H9 (cell line): ENCODE data around the gene PTK6. TPM values are rescaled to one million over a fixed set of nuclear protein-coding genes. Genes with fewer than 3 reads are reported as not detected.

ENCODE experiments used
- DNase-seq: peaks from one replicate; pipeline ENCODE4 v3.0.0-alpha.2; 2017
- H2AFZ ChIP-seq: one replicate; pipeline ENCODE4 v1.6.1; 2013; ENCODE audit warnings: mild to moderate bottlenecking, low read length, control low read depth, moderate library complexity
- H2AK5ac ChIP-seq: 2 replicates; pipeline ENCODE4 v1.6.1; 2013; ENCODE audit warnings: low read length, control low read depth, mixed read lengths; ENCODE audit not compliant: insufficient read length
- H2BK120ac ChIP-seq: one replicate; pipeline ENCODE4 v1.6.1; 2013; ENCODE audit warnings: low read depth, mild to moderate bottlenecking, low read length, control low read depth, inconsistent platforms; ENCODE audit not compliant: poor library complexity, severe bottlenecking
- H2BK12ac ChIP-seq: 2 replicates; pipeline ENCODE4 v1.6.1; 2013; ENCODE audit warnings: low read length, control low read depth, mixed read lengths, low read depth; ENCODE audit not compliant: insufficient read length
- H2BK15ac ChIP-seq: 2 replicates; pipeline ENCODE4 v1.6.1; 2013; ENCODE audit warnings: low read depth, low read length, control low read depth
- H2BK20ac ChIP-seq: one replicate; pipeline ENCODE4 v1.6.1; 2013; ENCODE audit warnings: low read depth, mild to moderate bottlenecking, low read length, control low read depth, inconsistent platforms; ENCODE audit not compliant: poor library complexity, severe bottlenecking
- H2BK5ac ChIP-seq: 2 replicates; pipeline ENCODE4 v1.6.1; 2013; ENCODE audit warnings: low read length, control low read depth, mixed read lengths; ENCODE audit not compliant: insufficient read length
- H3K14ac ChIP-seq: 2 replicates; pipeline ENCODE4 v1.6.1; 2013; ENCODE audit warnings: low read length, control low read depth; ENCODE audit not compliant: insufficient read depth
- H3K18ac ChIP-seq: 2 replicates; pipeline ENCODE4 v1.6.1; 2013; ENCODE audit warnings: low read depth, mild to moderate bottlenecking, mixed read lengths, low read length, control low read depth; ENCODE audit not compliant: insufficient read length
- H3K23ac ChIP-seq: 2 replicates; pipeline ENCODE4 v1.6.1; 2013; ENCODE audit warnings: low read length, control low read depth, mixed read lengths, low read depth; ENCODE audit not compliant: insufficient read length
- H3K23me2 ChIP-seq: 2 replicates; pipeline ENCODE4 v1.6.1; 2013; ENCODE audit warnings: low read depth, mild to moderate bottlenecking, mixed read lengths, low read length, control low read depth; ENCODE audit not compliant: insufficient read length, poor library complexity, severe bottlenecking
- H3K27ac ChIP-seq: 2 replicates; pipeline ENCODE4 v1.5.1; 2013; ENCODE audit warnings: low read length, control low read depth, mixed read lengths, low read depth; ENCODE audit not compliant: insufficient read length
- H3K27me3 ChIP-seq: 2 replicates; pipeline ENCODE4 v1.6.1; 2013; ENCODE audit warnings: low read length, control low read depth, inconsistent platforms; ENCODE audit not compliant: insufficient read depth
- H3K4ac ChIP-seq: 2 replicates; pipeline ENCODE4 v1.6.1; 2013; ENCODE audit warnings: low read depth, mild to moderate bottlenecking, control low read depth, inconsistent platforms, low read length, moderate library complexity
- H3K4me1 ChIP-seq: 2 replicates; pipeline ENCODE4 v1.6.1; 2013; ENCODE audit warnings: low read length, control low read depth, inconsistent platforms; ENCODE audit not compliant: insufficient read depth
- H3K4me2 ChIP-seq: 2 replicates; pipeline ENCODE4 v1.6.1; 2013; ENCODE audit warnings: low read length, control low read depth, mixed read lengths; ENCODE audit not compliant: insufficient read length, insufficient read depth
- H3K56ac ChIP-seq: 2 replicates; pipeline ENCODE4 v1.6.1; 2013; ENCODE audit warnings: low read depth, mild to moderate bottlenecking, mixed read lengths, low read length, control low read depth; ENCODE audit not compliant: insufficient read length
- H3K79me1 ChIP-seq: 2 replicates; pipeline ENCODE4 v1.6.1; 2013; ENCODE audit warnings: low read depth, mild to moderate bottlenecking, moderate library complexity, low read length, control low read depth, inconsistent platforms; ENCODE audit not compliant: insufficient read depth, poor library complexity, severe bottlenecking
- H3K79me2 ChIP-seq: 2 replicates; pipeline ENCODE4 v1.6.1; 2013; ENCODE audit warnings: low read length, control low read depth, inconsistent platforms; ENCODE audit not compliant: insufficient read depth
- H3K9ac ChIP-seq: 2 replicates; pipeline ENCODE4 v1.6.1; 2013; ENCODE audit warnings: low read length, control low read depth, mixed read lengths; ENCODE audit not compliant: insufficient read length; ENCODE audit errors: extremely low read depth
- H3K9me3 ChIP-seq: one replicate; pipeline ENCODE4 v1.6.1; 2013; ENCODE audit warnings: low read depth, low read length, inconsistent platforms; ENCODE audit not compliant: control insufficient read depth
- H3T11ph ChIP-seq: one replicate; pipeline ENCODE4 v1.6.1; 2013; ENCODE audit warnings: mild to moderate bottlenecking, low read length, control low read depth, inconsistent platforms
- H4K20me1 ChIP-seq: one replicate; pipeline ENCODE4 v1.6.1; 2013; ENCODE audit not compliant: control insufficient read depth, insufficient read length, insufficient read depth
- H4K5ac ChIP-seq: 2 replicates; pipeline ENCODE4 v1.6.1; 2013; ENCODE audit warnings: low read depth, mild to moderate bottlenecking, mixed read lengths, low read length, control low read depth; ENCODE audit not compliant: insufficient read length
- H4K8ac ChIP-seq: replicated peaks from 2 replicates; pipeline ENCODE4 v1.6.1; 2013; ENCODE audit warnings: low read length, control low read depth, mixed read lengths, low read depth; ENCODE audit not compliant: insufficient read length
- H4K91ac ChIP-seq: 2 replicates; pipeline ENCODE4 v1.6.1; 2013; ENCODE audit warnings: low read depth, mild to moderate bottlenecking, moderate library complexity, mixed read lengths, low read length, control low read depth; ENCODE audit not compliant: insufficient read length
- H3K27ac Mint-ChIP-seq, 3 experiments: 2 replicates in 2 of 3; 3 replicates in 1 of 3; pipeline ENCODE4 v1.8.0; 2020 to 2021; ENCODE audit warnings: mixed read lengths in 3 of 3, mild to moderate bottlenecking in 1 of 3, moderate library complexity in 1 of 3
- H3K27me3 Mint-ChIP-seq: 2 replicates; pipeline ENCODE4 v1.8.0; 2021; ENCODE audit warnings: low read depth, mild to moderate bottlenecking, moderate library complexity, mixed read lengths
- H3K36me3 Mint-ChIP-seq, 3 experiments: 2 replicates in 2 of 3; 3 replicates in 1 of 3; pipeline ENCODE4 v1.8.0; 2020 to 2021; ENCODE audit warnings: low read depth in 3 of 3, mixed read lengths in 3 of 3; ENCODE audit not compliant: insufficient read depth in 1 of 3
- H3K4me1 Mint-ChIP-seq, 2 experiments: 2 replicates each; pipeline ENCODE4 v1.8.0; 2020; ENCODE audit warnings: mixed read lengths in 2 of 2
- H3K4me3 Mint-ChIP-seq, 2 experiments: 2 replicates in 1 of 2; 3 replicates in 1 of 2; pipeline ENCODE4 v1.8.0; 2020 to 2021; ENCODE audit warnings: mild to moderate bottlenecking in 2 of 2, mixed read lengths in 2 of 2, moderate library complexity in 1 of 2
- H3K9me3 Mint-ChIP-seq, 2 experiments: 2 replicates in 1 of 2; 3 replicates in 1 of 2; pipeline ENCODE4 v1.8.0; 2020; ENCODE audit warnings: mild to moderate bottlenecking in 2 of 2, mixed read lengths in 2 of 2, moderate library complexity in 1 of 2
- WGBS: extraction: QIAGEN DNeasy Blood & Tissue Kit; methylation state at CpG from one replicate; pipeline ENCODE4 v1.1.7; 2013; ENCODE audit warnings: missing lambda C conversion rate, low lambda C conversion rate, mixed read lengths; ENCODE audit not compliant: insufficient read length; ENCODE audit errors: extremely low coverage; 5-methylcytosine and 5-hydroxymethylcytosine counted together
- total RNA-seq: library from RNA; stranded (reverse); gene quantifications from 2 replicates; pipeline ENCODE4 v1.2.1, GENCODE V29; 2021
- TF ChIP-seq, protein P1 (sequence below): fragments of 200-600 bp; sonication (generic); conservative IDR thresholded peaks from 3 replicates; pipeline ENCODE4 v1.8.0; 2021; ENCODE audit warnings: antibody characterized with exemption, mild to moderate bottlenecking

PTK6 gene
- total RNA-seq, 1 experiment from 2014 or later: 0.46 TPM

GRCh38 chr20:63494420-63495166, 42.6 kb downstream of the PTK6 start:
- Histone ChIP-seq H4K5ac (no peak overlapping the region), H3K18ac (no peak overlapping the region), H3K14ac (no peak overlapping the region), H3K79me1 (no peaks in the 10 kb centered on the region), H3K79me2 (no peaks in the 10 kb centered on the region), H3K23ac (no peak overlapping the region), H4K91ac (no peak overlapping the region), H3K56ac (no peak overlapping the region), H2BK120ac (no peak overlapping the region), H3T11ph (no peak overlapping the region), H3K4me1 (no peaks in the 10 kb centered on the region), H2AK5ac (no peak overlapping the region), H3K23me2 (peaks cover 5% of the 10 kb centered on the region), H3K27ac (no peak overlapping the region), H2BK20ac (no peak overlapping the region), H2BK5ac (no peak overlapping the region), H2BK15ac (no peak overlapping the region), H3K9me3 (no peaks in the 10 kb centered on the region), H4K8ac (no peak overlapping the region), H3K4ac (no peak overlapping the region), H2BK12ac (no peak overlapping the region), H3K27me3 (peaks cover 4% of the 10 kb centered on the region; the same call in 1 of the 2 replicates), H3K9ac (no peak overlapping the region), H3K4me2 (no peak overlapping the region), H4K20me1 (no peaks in the 10 kb centered on the region), H2AFZ (no peak overlapping the region)
- Mint-ChIP-seq H3K27me3 (peaks cover 49% of the 10 kb centered on the region), H3K9me3 (peaks cover 2 to 11% of the 10 kb centered on the region in 2 experiments; a peak in 3 of 5 replicates), H3K36me3 (peaks cover 15 to 24% (median 15%) of the 10 kb centered on the region in 3 experiments; a peak in 6 of 7 replicates), H3K4me1 (peaks cover 4 to 10% of the 10 kb centered on the region in 2 experiments; a peak in 3 of 4 replicates), H3K27ac (no peak overlapping the region), H3K4me3 (no peak overlapping the region)
- peak; percentile 23 for DNase-seq
- TF ChIP-seq, protein P1, sequence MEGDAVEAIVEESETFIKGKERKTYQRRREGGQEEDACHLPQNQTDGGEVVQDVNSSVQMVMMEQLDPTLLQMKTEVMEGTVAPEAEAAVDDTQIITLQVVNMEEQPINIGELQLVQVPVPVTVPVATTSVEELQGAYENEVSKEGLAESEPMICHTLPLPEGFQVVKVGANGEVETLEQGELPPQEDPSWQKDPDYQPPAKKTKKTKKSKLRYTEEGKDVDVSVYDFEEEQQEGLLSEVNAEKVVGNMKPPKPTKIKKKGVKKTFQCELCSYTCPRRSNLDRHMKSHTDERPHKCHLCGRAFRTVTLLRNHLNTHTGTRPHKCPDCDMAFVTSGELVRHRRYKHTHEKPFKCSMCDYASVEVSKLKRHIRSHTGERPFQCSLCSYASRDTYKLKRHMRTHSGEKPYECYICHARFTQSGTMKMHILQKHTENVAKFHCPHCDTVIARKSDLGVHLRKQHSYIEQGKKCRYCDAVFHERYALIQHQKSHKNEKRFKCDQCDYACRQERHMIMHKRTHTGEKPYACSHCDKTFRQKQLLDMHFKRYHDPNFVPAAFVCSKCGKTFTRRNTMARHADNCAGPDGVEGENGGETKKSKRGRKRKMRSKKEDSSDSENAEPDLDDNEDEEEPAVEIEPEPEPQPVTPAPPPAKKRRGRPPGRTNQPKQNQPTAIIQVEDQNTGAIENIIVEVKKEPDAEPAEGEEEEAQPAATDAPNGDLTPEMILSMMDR: no peak
- WGBS: no CpG with 5 or more reads among the region's 51 CpGs
